IPS-20b (cell line): ENCODE results near the gene NUP188.
"Not testable (repeated sequence)": the region's sequence is repeated elsewhere in the genome, so short reads cannot be mapped to it uniquely, and the experiment has no call there.

Experiments used
- H3K27ac ChIP-seq: one replicate; pipeline ENCODE4 v1.5.1; 2013; ENCODE audit warnings: low read length
- H3K27me3 ChIP-seq: 2 replicates; pipeline ENCODE4 v1.6.1; 2013; ENCODE audit warnings: mild to moderate bottlenecking, low read length, inconsistent platforms; ENCODE audit not compliant: insufficient read depth
- H3K36me3 ChIP-seq: 2 replicates; pipeline ENCODE4 v1.6.1; 2013; ENCODE audit warnings: low read depth, mild to moderate bottlenecking, inconsistent platforms, low read length, moderate library complexity; ENCODE audit not compliant: insufficient read depth
- H3K4me1 ChIP-seq: 2 replicates; pipeline ENCODE4 v1.6.1; 2013; ENCODE audit warnings: mild to moderate bottlenecking, control low read depth, inconsistent platforms, low read length, moderate library complexity; ENCODE audit not compliant: insufficient read depth
- H3K4me3 ChIP-seq: 2 replicates; pipeline ENCODE4 v1.5.1; 2013; ENCODE audit warnings: mild to moderate bottlenecking, low read length, inconsistent platforms
- H3K9ac ChIP-seq: 2 replicates; pipeline ENCODE4 v1.6.1; 2013; ENCODE audit warnings: low read depth, mild to moderate bottlenecking, inconsistent platforms, low read length, moderate library complexity
- H3K9me3 ChIP-seq: 2 replicates; pipeline ENCODE4 v1.6.1; 2013; ENCODE audit warnings: mild to moderate bottlenecking, low read depth, low read length, inconsistent platforms; ENCODE audit not compliant: insufficient read depth

The NUP188 gene

DNA sequence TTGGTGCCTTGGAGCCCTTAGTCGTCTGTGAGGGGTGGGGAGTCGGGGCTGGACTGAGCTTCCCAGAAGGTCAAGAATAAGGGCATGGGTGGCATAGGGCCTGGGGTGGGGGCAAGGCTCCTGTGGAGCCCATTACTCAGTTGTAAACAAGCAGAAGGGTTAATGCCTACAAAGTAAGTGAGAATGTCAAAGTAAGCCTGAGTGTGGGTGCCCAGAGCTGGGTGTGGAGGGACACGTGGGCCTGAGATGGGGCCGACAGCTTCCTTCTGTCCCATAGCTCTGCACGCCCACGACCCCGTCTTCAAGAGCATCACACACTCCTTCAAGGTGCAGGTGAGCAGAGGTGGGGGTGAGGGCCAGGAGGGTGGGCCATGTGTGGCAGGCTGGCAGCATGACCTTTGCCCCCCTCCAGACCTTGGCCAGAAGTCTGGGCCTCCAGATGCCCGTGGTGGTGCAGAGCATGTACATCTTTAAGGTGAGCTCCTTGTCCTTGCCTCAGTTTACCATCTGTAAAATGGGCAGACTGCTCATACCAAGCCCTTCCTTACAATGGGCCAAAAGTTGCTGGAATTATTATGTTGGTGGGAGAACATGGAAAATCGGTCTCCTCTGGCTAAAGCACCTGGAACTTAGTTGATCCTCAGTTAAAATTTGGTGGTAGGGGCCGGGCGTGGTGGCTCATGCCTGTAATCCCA is 11.2 kb upstream of the NUP188 start:
- no peak overlapping the region for H3K4me3 ChIP-seq

GRCh38 chr9:128937310-128938165 is 10.0 kb upstream of the NUP188 start:
- Histone ChIP-seq H3K9me3 (no peaks in the 10 kb centered on the region), H3K27me3 (no peaks in the 10 kb centered on the region), H3K27ac (no peak overlapping the region), H3K36me3 (no peaks in the 10 kb centered on the region), H3K4me3 (no peak overlapping the region), H3K4me1 (no peaks in the 10 kb centered on the region), H3K9ac (no peak overlapping the region)

More for the DNA sequence above, 11.2 kb upstream of the NUP188 start:
- no peaks in the 10 kb centered on the region for H3K9me3 ChIP-seq
- H3K27ac ChIP-seq, result no peak overlapping the region
- no peaks in the 10 kb centered on the region for H3K4me1 ChIP-seq
- H3K9ac ChIP-seq, result no peak overlapping the region
- H3K36me3 ChIP-seq, result no peaks in the 10 kb centered on the region
- no peaks in the 10 kb centered on the region for H3K27me3 ChIP-seq

- Histone ChIP-seq H3K9ac (no peak overlapping the region), H3K27ac (no peak overlapping the region), H3K4me3 (no peak overlapping the region), H3K27me3 (no peaks in the 10 kb centered on the region), H3K4me1 (no peaks in the 10 kb centered on the region), H3K36me3 (peaks cover under 1% of the 10 kb centered on the region; the same call in 1 of the 2 replicates), H3K9me3 (no peaks in the 10 kb centered on the region)
Observed at GRCh38 chr9:128940271-128940921, 7.1 kb upstream of the NUP188 start.

- Histone ChIP-seq H3K27ac (no peak overlapping the region), H3K9me3 (no peaks in the 10 kb centered on the region), H3K4me1 (no peaks in the 10 kb centered on the region), H3K4me3 (no peak overlapping the region), H3K36me3 (peaks cover 7% of the 10 kb centered on the region; the same call in 1 of the 2 replicates), H3K27me3 (no peaks in the 10 kb centered on the region), H3K9ac (no peak overlapping the region)
Observed at GRCh38 chr9:128940946-128941755, 6.3 kb upstream of the NUP188 start.

DNA sequence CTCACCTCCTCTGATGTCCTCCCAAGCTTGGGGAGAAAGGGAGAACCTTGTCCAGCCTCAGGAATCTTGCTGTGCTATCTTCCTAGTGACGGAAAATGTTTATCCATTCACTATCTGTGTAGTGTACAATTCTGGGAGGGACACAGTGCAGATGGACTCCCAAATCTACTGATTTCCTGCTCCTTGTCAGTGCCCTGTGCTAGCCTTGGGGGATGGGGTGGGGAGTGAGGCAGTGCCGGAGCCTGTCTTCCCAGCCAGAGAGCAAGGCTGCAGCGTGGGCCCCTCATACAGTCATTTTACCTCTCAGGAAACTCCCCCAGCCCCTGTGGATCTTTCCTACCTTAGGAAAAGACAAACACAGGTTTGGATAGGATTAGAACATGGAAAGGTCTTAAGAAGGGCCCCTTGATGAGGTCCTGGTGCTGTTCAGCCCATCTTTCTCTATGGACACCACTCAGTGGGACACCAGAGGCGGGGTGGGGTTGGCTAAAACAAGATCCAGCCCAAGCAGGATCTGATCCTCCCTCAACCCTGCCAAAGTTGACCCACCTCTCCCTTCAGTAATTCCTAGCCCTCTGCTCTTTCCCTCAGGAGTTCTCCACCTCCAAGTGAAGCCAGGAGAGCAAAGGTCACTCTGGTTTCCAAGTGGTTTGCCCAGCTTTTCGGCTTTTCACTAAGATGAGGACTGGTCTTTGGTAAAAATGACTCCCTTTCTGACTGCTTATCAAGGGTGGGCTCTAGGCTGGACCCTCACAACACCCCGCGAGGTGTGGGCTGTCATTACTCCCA is 3.5 kb upstream of the NUP188 start:
- Histone ChIP-seq H3K4me1 (peaks cover 6% of the 10 kb centered on the region), H3K9ac (no peak overlapping the region), H3K27ac (no peak overlapping the region), H3K9me3 (no peaks in the 10 kb centered on the region), H3K4me3 (no peak overlapping the region), H3K36me3 (peaks cover 8% of the 10 kb centered on the region; the same call in 1 of the 2 replicates), H3K27me3 (no peaks in the 10 kb centered on the region)

DNA sequence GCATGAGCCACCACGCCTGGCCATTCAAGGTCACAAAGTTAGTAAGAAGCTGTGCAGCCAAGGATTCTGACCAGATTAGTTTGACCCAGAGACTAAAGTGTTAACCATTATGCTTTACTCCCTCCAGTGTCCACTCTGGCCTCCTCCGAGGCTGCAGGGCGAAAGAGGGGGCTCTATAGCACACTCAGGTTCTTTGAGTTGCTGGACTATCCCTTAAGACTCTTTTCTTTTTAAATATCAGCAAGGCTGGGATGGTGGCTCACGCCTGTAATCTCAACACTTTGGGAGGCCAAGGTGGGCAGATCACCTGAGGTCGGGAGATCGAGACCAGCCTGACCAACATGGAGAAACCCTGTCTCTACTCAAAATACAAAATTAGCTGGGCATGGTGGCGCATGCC is 2.5 kb upstream of the NUP188 start:
- not testable (repeated sequence) for H3K4me1 ChIP-seq, H3K27me3 ChIP-seq
- H3K36me3 ChIP-seq, result peaks cover 16% of the 10 kb centered on the region; the same call in 1 of the 2 replicates

DNA sequence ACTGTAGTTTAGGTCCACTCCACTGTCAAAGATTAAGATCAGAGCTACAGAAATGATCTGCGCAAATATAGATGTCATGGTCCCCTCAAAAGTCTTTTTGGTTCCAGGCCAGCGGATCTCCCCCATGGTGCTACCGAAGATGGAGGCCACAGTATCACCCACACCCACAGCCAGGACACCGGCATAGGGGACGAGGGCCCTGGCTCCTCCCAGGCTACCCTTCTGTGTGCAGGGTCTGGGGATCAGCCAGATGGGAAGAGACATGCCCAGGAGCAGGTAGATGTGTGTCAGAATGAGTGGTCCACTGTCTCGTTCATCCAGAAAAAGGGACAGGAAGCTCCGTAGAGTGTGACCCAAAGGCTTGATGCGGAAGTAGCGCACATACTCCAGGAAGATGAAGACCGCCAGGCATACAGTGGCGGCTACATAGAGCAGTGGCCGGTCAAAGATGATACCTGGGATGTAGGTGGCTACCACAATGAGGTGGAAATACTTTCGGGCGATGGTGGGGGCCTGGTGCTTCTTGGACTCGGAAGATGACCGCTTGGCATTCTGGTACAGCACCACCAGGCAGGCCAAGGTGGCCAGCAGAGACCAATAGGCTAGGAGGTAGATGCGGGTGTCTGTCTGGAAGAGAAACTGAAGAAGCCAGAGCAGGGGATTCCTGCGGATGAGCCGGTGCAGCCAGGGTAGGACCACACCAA is 1.5 kb upstream of the NUP188 start:
- H3K4me3 ChIP-seq, result peak overlapping the region; percentile 89
- no peaks in the 10 kb centered on the region for H3K27me3 ChIP-seq
- no peak overlapping the region for H3K27ac ChIP-seq
- H3K4me1 ChIP-seq, result peaks cover 6% of the 10 kb centered on the region
- no peaks in the 10 kb centered on the region for H3K9me3 ChIP-seq
- H3K36me3 ChIP-seq, result peaks cover 25% of the 10 kb centered on the region; the same call in 1 of the 2 replicates
- H3K9ac ChIP-seq, result no peak overlapping the region

More for the DNA sequence above, 2.5 kb upstream of the NUP188 start:
- not testable (repeated sequence) for H3K9me3 ChIP-seq, H3K9ac ChIP-seq, H3K4me3 ChIP-seq, H3K27ac ChIP-seq

DNA sequence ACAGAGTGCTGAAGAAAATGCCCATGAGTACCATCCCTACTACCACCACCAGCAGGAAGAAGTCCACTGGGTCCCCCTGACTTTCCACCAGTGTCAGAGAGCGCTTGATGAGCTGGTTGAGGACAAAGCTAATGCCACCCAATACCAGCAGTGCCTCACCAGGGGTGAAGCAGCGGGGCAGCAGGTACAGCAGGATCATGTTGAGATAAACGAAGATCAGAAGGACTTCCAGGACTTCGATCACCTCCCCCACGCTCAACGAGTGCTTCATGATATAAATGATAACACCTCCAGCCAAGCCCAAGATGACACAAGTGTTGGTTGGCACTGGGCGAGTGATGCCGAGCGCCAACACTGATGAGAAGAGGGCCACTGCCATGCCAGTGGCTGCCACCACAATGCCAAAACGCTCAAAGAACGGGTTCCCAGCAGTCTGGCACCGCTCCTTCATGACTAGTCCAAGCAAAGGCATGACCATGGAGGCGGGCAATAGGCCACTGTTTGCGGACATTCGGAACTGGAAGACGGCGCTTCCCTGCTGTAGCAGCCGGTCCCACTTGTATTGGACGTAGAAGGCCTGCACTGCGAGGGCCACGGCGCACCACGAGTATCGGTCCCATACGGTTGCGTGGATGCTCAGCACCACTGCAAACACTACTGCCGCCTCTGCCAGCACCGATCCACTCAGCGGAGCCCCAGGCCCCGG is 775 bp upstream of the NUP188 start:
- H3K4me1 ChIP-seq, result peaks cover 6% of the 10 kb centered on the region
- H3K4me3 ChIP-seq, result peak overlapping the region; percentile 89
- H3K36me3 ChIP-seq, result peaks cover 32% of the 10 kb centered on the region; the same call in 1 of the 2 replicates
- H3K27me3 ChIP-seq, result no peaks in the 10 kb centered on the region
- peak overlapping the region; percentile 59 for H3K27ac ChIP-seq
- peak overlapping the region; percentile 88 for H3K9ac ChIP-seq
- H3K9me3 ChIP-seq, result no peaks in the 10 kb centered on the region

GRCh38 chr9:128947277-128947526 is 297 bp upstream of the NUP188 start:
- Histone ChIP-seq H3K27ac (peak overlapping the region; percentile 59), H3K4me1 (peaks cover 6% of the 10 kb centered on the region), H3K9me3 (no peaks in the 10 kb centered on the region), H3K36me3 (peaks cover 36% of the 10 kb centered on the region; the same call in 1 of the 2 replicates), H3K27me3 (no peaks in the 10 kb centered on the region), H3K4me3 (peak overlapping the region; percentile 89), H3K9ac (peak overlapping the region; percentile 88)

DNA sequence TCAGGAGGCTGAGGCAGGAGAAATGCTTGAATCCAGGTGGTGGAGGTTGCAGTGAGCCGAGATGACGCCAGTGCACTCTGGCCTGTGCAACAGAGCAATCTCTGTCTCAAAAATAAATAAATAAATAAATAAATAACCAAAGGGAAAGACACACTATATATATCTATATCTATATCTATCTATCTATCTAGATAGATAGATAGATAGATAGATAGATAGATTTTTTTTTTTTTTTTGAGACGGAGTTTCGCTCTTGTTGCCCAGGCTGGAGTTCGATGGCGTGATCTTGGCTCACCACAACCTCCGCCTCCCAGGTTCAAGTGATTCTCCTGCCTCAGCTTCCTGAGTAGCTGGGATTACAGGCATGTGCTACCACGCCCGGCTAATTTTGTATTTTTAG is 13.9 kb downstream of the NUP188 start:
- H3K4me1 ChIP-seq, H3K4me3 ChIP-seq, H3K27ac ChIP-seq, H3K9me3 ChIP-seq, H3K9ac ChIP-seq, H3K27me3 ChIP-seq: not testable (repeated sequence)
- H3K36me3 ChIP-seq, result peaks cover 90% of the 10 kb centered on the region
